NK-92 (cell line): ENCODE data around the gene PEMT.

Experiments
- DNase-seq: peaks from one replicate; lab custom pipeline; 2025; ENCODE audit not compliant: unreplicated experiment; lab: John Stamatoyannopoulos, UW

PEMT gene

GRCh38 chr17:17515934-17516930 is 75.3 kb downstream of the PEMT start:
- DNase-seq = no peak

GRCh38 chr17:17514993-17515933 is 76.2 kb downstream of the PEMT start:
- DNase-seq = no peak

- DNase-seq = no peak
These were observed 77.0 kb downstream of the PEMT start for GRCh38 chr17:17514361-17514992.

- no peak for DNase-seq
These were observed 77.9 kb downstream of the PEMT start for GRCh38 chr17:17513626-17514025.

GRCh38 chr17:17512866-17513265 is 78.6 kb downstream of the PEMT start:
- DNase-seq = no peak

GRCh38 chr17:17511881-17512858 is 79.3 kb downstream of the PEMT start:
- no peak for DNase-seq

- DNase-seq = no peak
These were observed 80.2 kb downstream of the PEMT start for GRCh38 chr17:17511293-17511741.

- no peak for DNase-seq
These were observed 80.8 kb downstream of the PEMT start for GRCh38 chr17:17510456-17511292.

GRCh38 chr17:17509601-17510425 is 81.7 kb downstream of the PEMT start:
- no peak for DNase-seq

- DNase-seq = no peak
These were observed 82.6 kb downstream of the PEMT start for GRCh38 chr17:17508646-17509591.

GRCh38 chr17:17508019-17508535 is 83.4 kb downstream of the PEMT start:
- DNase-seq = no peak

GRCh38 chr17:17507465-17508011 is 84.0 kb downstream of the PEMT start:
- no peak for DNase-seq

GRCh38 chr17:17506893-17507464 is 84.5 kb downstream of the PEMT start:
- DNase-seq = no peak

- no peak for DNase-seq
These were observed 85.2 kb downstream of the PEMT start for GRCh38 chr17:17506181-17506741.

GRCh38 chr17:17505610-17506171 is 85.8 kb downstream of the PEMT start:
- DNase-seq = no peak
